PC-3 (cell line): ENCODE results near the gene STAC2. TPM values are rescaled to one million over a fixed set of nuclear protein-coding genes. Genes with fewer than 3 reads are reported as not detected.
A peak's percentile ranks its signal among the peaks of the same experiment; 100 is the strongest.

Experiments used
- ATAC-seq: fragments of 200-7000 bp; cut with Tn5 transposase; 2 replicates; pipeline ENCODE4 v1.9.1; 2020; ENCODE audit warnings: mild to moderate bottlenecking, moderate library complexity
- BruUV-seq: library from RNA; stranded (reverse); fragments of 400-500 nt; replicated peaks from 2 replicates; lab custom pipeline; 2021; lab: Mats Ljungman, UMichigan
- CTCF ChIA-PET: fragments of 300-600 bp; sonication (Branson Sonifier 250); formaldehyde crosslinking; loops from one replicate; lab custom pipeline; 2022; ENCODE audit warnings: antibody characterized with exemption; lab: Charles Lee
- POLR2A ChIA-PET: fragments of 300-600 bp; sonication (Branson Sonifier 250); formaldehyde crosslinking; loops from one replicate; lab custom pipeline; 2022; ENCODE audit warnings: antibody characterized with exemption; ENCODE audit not compliant: unreplicated experiment; lab: Charles Lee
- DNase-seq: peaks from one replicate; pipeline ENCODE4 v3.0.0-alpha.2; 2015
- H2AFZ ChIP-seq: fragments of 300-600 bp; sonication (generic); 2 replicates; pipeline ENCODE4 v1.6.0; 2016; ENCODE audit warnings: antibody characterized with exemption, low read length
- H3F3A ChIP-seq: fragments of 300-600 bp; sonication (generic); one replicate; pipeline ENCODE4 v1.6.0; 2017; ENCODE audit warnings: antibody characterized with exemption, low read length, control low read depth, mild to moderate bottlenecking; ENCODE audit not compliant: unreplicated experiment
- H3K27ac ChIP-seq: fragments of 300-600 bp; sonication (generic); 2 replicates; pipeline ENCODE4 v1.5.1; 2016; ENCODE audit warnings: mild to moderate bottlenecking, low read length
- H3K27me3 ChIP-seq: fragments of 300-600 bp; sonication (generic); 2 replicates; pipeline ENCODE4 v1.6.1; 2016; ENCODE audit warnings: low read length, mixed read lengths
- H3K36me3 ChIP-seq: fragments of 300-600 bp; sonication (generic); 2 replicates; pipeline ENCODE4 v1.6.1; 2016; ENCODE audit warnings: low read depth, mixed run types, low read length, mixed read lengths
- H3K4me1 ChIP-seq: fragments of 300-600 bp; sonication (generic); 2 replicates; pipeline ENCODE4 v1.5.1; 2016; ENCODE audit warnings: low read length; ENCODE audit not compliant: insufficient read depth
- H3K4me2 ChIP-seq: fragments of 300-600 bp; sonication (generic); 2 replicates; pipeline ENCODE4 v1.6.0; 2016; ENCODE audit warnings: low read length
- H3K4me3 ChIP-seq: fragments of 300-600 bp; sonication (generic); 2 replicates; pipeline ENCODE4 v1.5.1; 2016; ENCODE audit warnings: mild to moderate bottlenecking, low read length, mixed read lengths
- H3K79me2 ChIP-seq: fragments of 300-600 bp; sonication (generic); 2 replicates; pipeline ENCODE4 v1.6.1; 2017; ENCODE audit warnings: low read length, mixed read lengths
- H3K9ac ChIP-seq: fragments of 300-600 bp; sonication (generic); 2 replicates; pipeline ENCODE4 v1.6.0; 2016; ENCODE audit warnings: mild to moderate bottlenecking, low read length
- H3K9me2 ChIP-seq: fragments of 300-600 bp; sonication (generic); replicated peaks from 2 replicates; pipeline ENCODE4 v1.6.1; 2016; ENCODE audit warnings: mixed run types, low read length, mixed read lengths
- H3K9me3 ChIP-seq: fragments of 300-600 bp; sonication (generic); 2 replicates; pipeline ENCODE4 v1.6.1; 2016; ENCODE audit warnings: low read length, mixed read lengths
- H4K20me1 ChIP-seq: fragments of 300-600 bp; sonication (generic); 2 replicates; pipeline ENCODE4 v1.6.1; 2016; ENCODE audit warnings: low read length, mixed read lengths
- CTCF ChIP-seq: fragments of 300-600 bp; sonication (generic); conservative IDR thresholded peaks from 2 replicates; pipeline ENCODE4 v1.5.1; 2017; ENCODE audit warnings: antibody characterized with exemption, low read depth, mild to moderate bottlenecking, low read length
- EZH2 ChIP-seq: fragments of 300-600 bp; sonication (generic); IDR thresholded peaks from one replicate; pipeline ENCODE4 v1.6.1; 2017; ENCODE audit warnings: antibody characterized with exemption, mild to moderate bottlenecking, low read length; ENCODE audit not compliant: unreplicated experiment
- EZH2phosphoT487 ChIP-seq: fragments of 300-600 bp; sonication (generic); IDR thresholded peaks from 2 replicates; pipeline ENCODE4 v1.6.1; 2018; ENCODE audit warnings: mild to moderate bottlenecking, antibody characterized with exemption, low read length, borderline replicate concordance
- intact Hi-C: fragments of 100-400 bp; cut with micrococcal nuclease; formaldehyde crosslinking; loops from 2 replicates; pipeline ENCODE4 v1.9.0; 2023
- total RNA-seq: library from RNA; depleted of rRNA; stranded (reverse); fragments of >200 nt; gene quantifications from 2 replicates; pipeline ENCODE4 v1.2.3, GENCODE V29; 2014

STAC2 gene
- total RNA-seq, 1 experiment from 2014 or later, result not detected

DNA sequence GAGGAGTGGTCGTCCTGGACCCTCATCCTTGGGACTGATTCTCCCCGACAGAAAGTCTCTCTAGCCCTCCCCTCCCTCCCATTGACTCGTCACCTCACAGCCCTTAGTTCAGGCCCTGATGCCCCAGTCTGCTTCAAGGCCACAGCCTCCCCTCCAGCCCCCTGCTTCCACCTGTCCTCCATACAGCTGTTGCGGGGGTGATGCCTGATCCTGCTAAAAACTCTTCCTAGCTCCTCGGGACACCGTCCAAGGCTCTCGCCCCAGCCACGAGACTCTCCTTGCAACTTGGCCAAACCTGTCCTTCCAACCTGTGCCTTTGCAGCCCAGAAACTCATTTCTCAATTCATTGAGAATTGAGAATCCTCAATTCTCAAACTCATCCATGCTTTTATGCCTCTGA is 6.8 kb downstream of the STAC2 start:
- no peaks in the 10 kb centered on the region for H4K20me1 ChIP-seq
- no TSS peak for BruUV-seq
- no peak overlapping the region for H3K9ac ChIP-seq
- ChIA-PET POLR2A (no interaction called here), CTCF (interaction anchor here (0.5 kb wide), 1 partner anchor 133 kb away, joined by 7 read pairs; no protein-coding TSS in a partner anchor)
- H3K4me2 ChIP-seq, result no peak overlapping the region
- no peak overlapping the region for H3K27ac ChIP-seq
- H3F3A ChIP-seq, result no peaks in the 10 kb centered on the region
- H3K79me2 ChIP-seq, result no peaks in the 10 kb centered on the region
- no peaks in the 10 kb centered on the region for H3K36me3 ChIP-seq
- no peak overlapping the region for H3K4me3 ChIP-seq
- ATAC-seq (no peak), DNase-seq (no peak)
- TF ChIP-seq EZH2phosphoT487 (no peak), CTCF (no peak), EZH2 (no peak)
- no peaks in the 10 kb centered on the region for H3K9me2 ChIP-seq
- intact Hi-C loops, result no loop called here
- no peaks in the 10 kb centered on the region for H3K27me3 ChIP-seq
- H2AFZ ChIP-seq, result no peak overlapping the region
- H3K4me1 ChIP-seq, result no peaks in the 10 kb centered on the region
- H3K9me3 ChIP-seq, result no peaks in the 10 kb centered on the region

DNA sequence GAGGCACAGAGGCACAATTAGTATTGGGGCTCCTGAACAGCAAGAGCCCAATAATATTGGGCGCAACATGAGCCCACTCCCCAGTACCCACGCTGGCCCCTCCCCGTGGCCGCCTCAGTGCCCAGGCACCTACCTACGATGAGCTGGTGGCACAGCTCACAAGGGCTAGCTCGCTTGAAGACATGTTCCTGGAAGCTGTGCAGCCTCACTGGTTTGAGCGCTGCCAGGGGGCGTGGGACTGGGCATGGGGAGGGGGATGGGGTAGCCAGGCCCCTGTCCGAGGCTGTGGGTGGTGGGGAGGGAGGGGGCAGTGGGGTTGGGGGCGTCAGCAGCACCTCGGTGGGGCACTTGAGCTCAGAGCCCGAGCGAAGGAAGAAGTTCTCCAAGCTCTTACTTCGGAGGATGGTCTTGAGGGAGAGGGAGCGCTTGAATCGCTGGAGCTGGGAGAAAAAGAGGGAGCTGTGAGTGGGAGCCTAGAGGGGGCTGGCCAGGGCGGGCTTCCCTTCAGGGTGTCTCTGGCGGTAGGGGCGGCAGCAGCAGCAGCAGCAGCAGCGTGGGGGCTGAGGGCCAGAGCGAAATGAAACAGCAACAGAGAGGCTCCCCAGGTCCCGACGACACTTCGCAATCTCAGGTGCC is 7.9 kb downstream of the STAC2 start:
- Histone ChIP-seq H3K79me2 (no peaks in the 10 kb centered on the region), H3K9me3 (no peaks in the 10 kb centered on the region), H3K9ac (no peak overlapping the region), H3K36me3 (no peaks in the 10 kb centered on the region), H3K4me1 (no peaks in the 10 kb centered on the region), H3K27me3 (no peaks in the 10 kb centered on the region), H3F3A (no peaks in the 10 kb centered on the region), H3K4me3 (no peak overlapping the region), H3K4me2 (no peak overlapping the region), H2AFZ (no peak overlapping the region), H4K20me1 (no peaks in the 10 kb centered on the region), H3K9me2 (no peaks in the 10 kb centered on the region), H3K27ac (no peak overlapping the region)
- DNase-seq (no peak), ATAC-seq (no peak)
- POLR2A ChIA-PET, result no interaction called here
- BruUV-seq, result no TSS peak
- intact Hi-C loops, result no loop called here
- no peak for TF ChIP-seq CTCF
- TF ChIP-seq EZH2, result no peak
- TF ChIP-seq EZH2phosphoT487, result no peak
- CTCF ChIA-PET, result no interaction called here

- intact Hi-C loops, result no loop called here
- no peak overlapping the region for H3K27ac ChIP-seq
These were observed 11.9 kb downstream of the STAC2 start for GRCh38 chr17:39213852-39214251.

More at GRCh38 chr17:39213852-39214251, 11.9 kb downstream of the STAC2 start:
- peak; percentile 59 for DNase-seq
- no peaks in the 10 kb centered on the region for H3F3A ChIP-seq
- CTCF ChIA-PET, result no interaction called here
- no peaks in the 10 kb centered on the region for H3K36me3 ChIP-seq
- no peak overlapping the region for H3K4me3 ChIP-seq
- H3K79me2 ChIP-seq, result no peaks in the 10 kb centered on the region
- H3K9me3 ChIP-seq, result no peaks in the 10 kb centered on the region
- no TSS peak for BruUV-seq
- H3K4me1 ChIP-seq, result no peaks in the 10 kb centered on the region
- no peak overlapping the region for H3K4me2 ChIP-seq
- TF ChIP-seq EZH2 (no peak), EZH2phosphoT487 (no peak), CTCF (no peak)
- ATAC-seq, result peak; percentile 76
- POLR2A ChIA-PET, result no interaction called here
- H4K20me1 ChIP-seq, result no peaks in the 10 kb centered on the region
- H3K27me3 ChIP-seq, result no peaks in the 10 kb centered on the region
- H2AFZ ChIP-seq, result no peak overlapping the region
- H3K9me2 ChIP-seq, result no peaks in the 10 kb centered on the region
- H3K9ac ChIP-seq, result no peak overlapping the region
